Stimulated activated CD4-positive, alpha-beta T cell treated with anti-CD3 and anti-CD28 coated beads, Interleukin-15, amount 100 ng/mL, for 48 hours (primary cell): ENCODE results near the gene MEX3D.

ENCODE experiments used
- DNase-seq, 2 donors: peaks; one replicate each; pipeline ENCODE4 v3.0.0-alpha.2; 2020; ENCODE audit warnings: low read depth in 2 of 2

Gene MEX3D

GRCh38 chr19:1593501-1593772 lies 25.3 kb upstream of the MEX3D start:
- no peak for DNase-seq

GRCh38 chr19:1592755-1593500 lies 24.8 kb upstream of the MEX3D start, which contains the start of gene MBD3:
MBD3 (minus strand) TSS chr19:1592865; CDS start chr19:1592631, 234 bp downstream.
- peak; percentile 74 to 83 for DNase-seq

- peak; percentile 58 to 77 for DNase-seq
Observed at GRCh38 chr19:1592024-1592754, 24.1 kb upstream of the MEX3D start.

- no peak for DNase-seq
Observed at GRCh38 chr19:1591421-1592023, 23.4 kb upstream of the MEX3D start.

GRCh38 chr19:1590641-1591397 lies 22.7 kb upstream of the MEX3D start:
- DNase-seq = no peak

- no peak for DNase-seq
Observed at GRCh38 chr19:1587872-1588271, 19.7 kb upstream of the MEX3D start.

- DNase-seq = no peak
Observed at GRCh38 chr19:1585243-1585580, 17.1 kb upstream of the MEX3D start.

- DNase-seq = no peak
Observed at GRCh38 chr19:1584500-1585242, 16.5 kb upstream of the MEX3D start.

GRCh38 chr19:1582201-1582600 lies 14.1 kb upstream of the MEX3D start:
- DNase-seq = no peak

GRCh38 chr19:1580957-1581356 lies 12.8 kb upstream of the MEX3D start:
- DNase-seq = no peak

GRCh38 chr19:1580382-1580781 lies 12.3 kb upstream of the MEX3D start:
- DNase-seq = no peak

GRCh38 chr19:1579222-1579621 lies 11.1 kb upstream of the MEX3D start:
- no peak for DNase-seq

GRCh38 chr19:1577929-1578618 lies 9.9 kb upstream of the MEX3D start:
- DNase-seq = no peak

- no peak for DNase-seq
Observed at GRCh38 chr19:1577090-1577928, 9.2 kb upstream of the MEX3D start.

GRCh38 chr19:1576242-1577089 lies 8.3 kb upstream of the MEX3D start:
- DNase-seq = no peak

GRCh38 chr19:1575323-1576241 lies 7.5 kb upstream of the MEX3D start:
- DNase-seq = no peak

GRCh38 chr19:1574354-1575136 lies 6.4 kb upstream of the MEX3D start:
- DNase-seq = no peak
